Stimulated activated CD4-positive, alpha-beta T cell treated with anti-CD3 and anti-CD28 coated beads, Interleukin-1b, Interleukin-23, amount 100 ng/mL, for 24 hours (primary cell): ENCODE data around the gene DAB2IP.
A peak's percentile ranks its signal among the peaks of the same experiment; 100 is the strongest.

ENCODE experiments used
- DNase-seq, 4 experiments: peaks; one replicate each; pipeline ENCODE4 v3.0.0-alpha.2; 2020; ENCODE audit warnings: low read depth in 4 of 4, low spot score in 1 of 4

Gene DAB2IP

GRCh38 chr9:121625590-121625989, 25.8 kb upstream of the DAB2IP start:
- no peak for DNase-seq

- no peak for DNase-seq
Observed at GRCh38 chr9:121626012-121626411, 25.4 kb upstream of the DAB2IP start.

- DNase-seq, result no peak
Observed at GRCh38 chr9:121627427-121627826, 24.0 kb upstream of the DAB2IP start.

- no peak for DNase-seq
Observed at GRCh38 chr9:121628401-121628800, 23.0 kb upstream of the DAB2IP start.

GRCh38 chr9:121631115-121631514, 20.3 kb upstream of the DAB2IP start:
- no peak for DNase-seq

- no peak for DNase-seq
Observed at GRCh38 chr9:121631978-121632418, 19.4 kb upstream of the DAB2IP start.

GRCh38 chr9:121633119-121633714, 18.2 kb upstream of the DAB2IP start:
- no peak for DNase-seq

GRCh38 chr9:121633736-121634135, 17.7 kb upstream of the DAB2IP start:
- DNase-seq, result no peak

- no peak for DNase-seq
Observed at GRCh38 chr9:121634329-121635261, 16.8 kb upstream of the DAB2IP start.

- no peak for DNase-seq
Observed at GRCh38 chr9:121635300-121635876, 16.0 kb upstream of the DAB2IP start.

- DNase-seq, result no peak
Observed at GRCh38 chr9:121636341-121636865, 15.0 kb upstream of the DAB2IP start.

GRCh38 chr9:121636978-121637712, 14.3 kb upstream of the DAB2IP start:
- DNase-seq, result no peak

GRCh38 chr9:121637713-121638220, 13.7 kb upstream of the DAB2IP start:
- no peak for DNase-seq

GRCh38 chr9:121638399-121638798, 13.0 kb upstream of the DAB2IP start:
- no peak for DNase-seq

GRCh38 chr9:121638901-121639592, 12.4 kb upstream of the DAB2IP start:
- DNase-seq, result no peak

- DNase-seq, result no peak
Observed at GRCh38 chr9:121639619-121640018, 11.8 kb upstream of the DAB2IP start.

GRCh38 chr9:121640076-121640475, 11.4 kb upstream of the DAB2IP start:
- DNase-seq, result peak in 1 of 4 experiments; percentile 35

GRCh38 chr9:121640491-121641223, 10.8 kb upstream of the DAB2IP start:
- no peak for DNase-seq

- DNase-seq, result no peak
Observed at GRCh38 chr9:121641224-121641611, 10.2 kb upstream of the DAB2IP start.

GRCh38 chr9:121642758-121643157, 8.7 kb upstream of the DAB2IP start:
- no peak for DNase-seq
